GM19455 (cell line): Measurements from ENCODE around the gene SORCS3.

Experiments used
- ATAC-seq: cut with Tn5 transposase; IDR thresholded peaks from one replicate; pipeline ENCODE4 v1.9.1; 2021; ENCODE audit not compliant: unreplicated experiment

The SORCS3 gene

GRCh38 chr10:104989880-104990279 is 348.8 kb downstream of the SORCS3 start:
- ATAC-seq, result no peak

GRCh38 chr10:104993085-104993484 is 352.0 kb downstream of the SORCS3 start:
- ATAC-seq, result no peak

- no peak for ATAC-seq
These were observed 360.2 kb downstream of the SORCS3 start for GRCh38 chr10:105001269-105001668.

GRCh38 chr10:105010411-105011121 is 369.5 kb downstream of the SORCS3 start:
- ATAC-seq, result no peak

- no peak for ATAC-seq
These were observed 376.0 kb downstream of the SORCS3 start for GRCh38 chr10:105017116-105017515.

- ATAC-seq, result no peak
These were observed 376.6 kb downstream of the SORCS3 start for GRCh38 chr10:105017691-105018090.

- no peak for ATAC-seq
These were observed 382.4 kb downstream of the SORCS3 start for GRCh38 chr10:105023211-105024111.

- ATAC-seq, result no peak
These were observed 383.1 kb downstream of the SORCS3 start for GRCh38 chr10:105024184-105024583.

- ATAC-seq, result no peak
These were observed 384.0 kb downstream of the SORCS3 start for GRCh38 chr10:105025092-105025491.

- no peak for ATAC-seq
These were observed 385.5 kb downstream of the SORCS3 start for GRCh38 chr10:105026566-105026965.

- no peak for ATAC-seq
These were observed 388.2 kb downstream of the SORCS3 start for GRCh38 chr10:105029286-105029685.

GRCh38 chr10:105037022-105037421 is 395.9 kb downstream of the SORCS3 start:
- no peak for ATAC-seq

- no peak for ATAC-seq
These were observed 400.9 kb downstream of the SORCS3 start for GRCh38 chr10:105041956-105042355.

GRCh38 chr10:105042906-105043552 is 401.9 kb downstream of the SORCS3 start:
- ATAC-seq, result no peak

- ATAC-seq, result no peak
These were observed 403.8 kb downstream of the SORCS3 start for GRCh38 chr10:105044902-105045301.

GRCh38 chr10:105056413-105056812 is 415.3 kb downstream of the SORCS3 start:
- no peak for ATAC-seq

GRCh38 chr10:105062951-105063350 is 421.9 kb downstream of the SORCS3 start:
- ATAC-seq, result no peak

GRCh38 chr10:105063796-105064195 is 422.7 kb downstream of the SORCS3 start:
- ATAC-seq, result no peak

GRCh38 chr10:105068497-105068896 is 427.4 kb downstream of the SORCS3 start:
- ATAC-seq, result no peak

- ATAC-seq, result no peak
These were observed 429.2 kb downstream of the SORCS3 start for GRCh38 chr10:105070249-105070648.

GRCh38 chr10:105070952-105071351 is 429.9 kb downstream of the SORCS3 start:
- no peak for ATAC-seq

GRCh38 chr10:105071980-105072379 is 430.9 kb downstream of the SORCS3 start:
- no peak for ATAC-seq
